GM12872 (cell line): ENCODE measurements around the gene C1QTNF9B.

Source experiments
- TF ChIP-seq, protein P1 (sequence below): IDR thresholded peaks from 3 replicates; pipeline ENCODE4 v1.5.1; 2011; ENCODE audit warnings: low read depth, mild to moderate bottlenecking, low read length, moderate library complexity; ENCODE audit not compliant: insufficient read depth

Gene C1QTNF9B

DNA sequence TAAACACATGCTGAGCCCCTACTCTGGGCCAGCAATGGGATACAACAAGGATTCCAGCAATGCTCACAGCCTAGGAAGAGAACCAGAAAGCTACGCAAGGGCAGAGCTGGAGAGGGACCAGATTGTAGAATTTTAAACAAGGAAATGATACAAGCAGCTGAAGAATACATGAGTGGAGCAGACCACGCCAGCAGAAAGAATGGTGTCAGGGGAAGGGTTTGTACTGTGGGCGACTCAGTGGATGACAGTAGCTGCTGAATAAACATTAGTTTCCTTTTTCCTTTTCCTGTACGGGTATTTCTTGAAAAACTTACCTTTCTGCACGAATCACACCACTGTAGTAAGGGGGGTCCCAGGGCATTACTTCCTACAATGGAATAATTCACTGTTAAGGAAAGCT lies 38.8 kb downstream of the C1QTNF9B start:
- TF ChIP-seq, protein P1, sequence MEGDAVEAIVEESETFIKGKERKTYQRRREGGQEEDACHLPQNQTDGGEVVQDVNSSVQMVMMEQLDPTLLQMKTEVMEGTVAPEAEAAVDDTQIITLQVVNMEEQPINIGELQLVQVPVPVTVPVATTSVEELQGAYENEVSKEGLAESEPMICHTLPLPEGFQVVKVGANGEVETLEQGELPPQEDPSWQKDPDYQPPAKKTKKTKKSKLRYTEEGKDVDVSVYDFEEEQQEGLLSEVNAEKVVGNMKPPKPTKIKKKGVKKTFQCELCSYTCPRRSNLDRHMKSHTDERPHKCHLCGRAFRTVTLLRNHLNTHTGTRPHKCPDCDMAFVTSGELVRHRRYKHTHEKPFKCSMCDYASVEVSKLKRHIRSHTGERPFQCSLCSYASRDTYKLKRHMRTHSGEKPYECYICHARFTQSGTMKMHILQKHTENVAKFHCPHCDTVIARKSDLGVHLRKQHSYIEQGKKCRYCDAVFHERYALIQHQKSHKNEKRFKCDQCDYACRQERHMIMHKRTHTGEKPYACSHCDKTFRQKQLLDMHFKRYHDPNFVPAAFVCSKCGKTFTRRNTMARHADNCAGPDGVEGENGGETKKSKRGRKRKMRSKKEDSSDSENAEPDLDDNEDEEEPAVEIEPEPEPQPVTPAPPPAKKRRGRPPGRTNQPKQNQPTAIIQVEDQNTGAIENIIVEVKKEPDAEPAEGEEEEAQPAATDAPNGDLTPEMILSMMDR, result no peak

DNA sequence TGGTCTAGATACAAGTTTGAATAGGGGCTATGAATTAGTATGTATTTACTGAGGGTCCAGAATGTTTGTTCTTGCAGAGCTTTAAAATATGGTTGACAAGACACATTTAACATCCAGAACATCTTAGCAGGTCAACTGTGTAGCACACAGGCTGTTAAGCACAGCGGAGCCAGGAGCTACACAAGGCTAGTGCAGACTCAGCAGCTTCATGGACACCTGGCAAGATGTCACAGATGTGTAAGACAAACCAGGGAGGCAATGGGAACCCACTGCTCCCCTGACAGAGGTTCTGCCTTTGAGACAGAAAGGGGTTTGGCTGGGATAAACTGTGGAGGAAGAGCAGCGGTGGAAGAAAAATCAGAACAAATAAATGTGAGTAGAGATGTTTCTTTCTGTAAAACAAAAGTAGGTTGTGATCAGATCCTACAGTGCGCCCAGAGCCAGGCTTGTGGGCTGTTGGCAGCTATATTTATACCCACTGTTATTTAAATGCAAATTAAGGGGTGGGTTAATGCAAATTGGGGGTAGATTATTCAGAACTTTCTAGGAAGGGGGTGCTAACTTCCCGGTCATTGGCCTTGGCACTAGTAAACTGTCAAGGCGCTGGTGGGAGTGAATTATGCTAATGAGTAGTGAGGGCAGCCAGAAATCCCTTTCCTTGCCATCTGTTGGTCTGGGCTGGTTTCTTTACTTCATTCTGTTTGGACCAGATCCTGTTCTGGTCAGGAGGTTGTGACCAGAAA lies 41.1 kb downstream of the C1QTNF9B start:
- TF ChIP-seq, protein P1, result no peak

DNA sequence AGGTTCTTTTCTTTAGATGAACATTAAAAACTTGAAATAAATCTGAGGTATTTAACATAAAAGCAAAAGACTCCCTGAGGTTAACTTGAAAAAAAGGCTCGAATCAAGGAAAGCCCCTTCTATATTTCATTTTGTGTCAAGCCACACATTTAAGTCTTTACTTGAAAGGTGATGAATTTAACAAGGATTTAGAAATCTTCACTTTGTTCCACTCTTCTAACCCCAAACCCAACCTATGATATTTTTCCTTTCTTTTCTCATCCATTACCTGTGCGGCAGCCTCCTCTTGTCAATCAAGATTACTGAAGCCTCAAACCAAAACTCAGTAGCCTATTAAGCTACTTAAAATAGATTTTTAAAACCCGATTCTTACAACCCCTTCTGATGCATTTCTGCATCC lies 41.9 kb downstream of the C1QTNF9B start:
- TF ChIP-seq, protein P1, result no peak

DNA sequence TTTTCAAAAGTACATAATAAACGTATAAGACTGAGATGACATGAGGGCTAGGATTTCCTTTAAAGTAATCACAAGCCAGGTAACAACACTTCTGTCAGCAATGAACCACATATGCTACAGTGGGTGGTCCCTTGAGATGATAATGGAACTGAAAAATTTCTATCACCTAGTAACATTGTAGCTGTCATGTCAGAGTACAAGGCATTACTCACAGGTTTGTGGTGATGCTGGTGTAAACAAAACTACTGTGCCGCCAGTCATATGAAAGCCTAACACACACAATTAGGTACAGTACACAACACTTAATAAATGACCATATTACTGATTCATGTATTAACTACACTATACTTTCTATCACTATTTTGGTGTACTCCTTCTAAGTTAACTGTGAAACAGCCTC lies 45.0 kb downstream of the C1QTNF9B start:
- TF ChIP-seq, protein P1, result no peak

DNA sequence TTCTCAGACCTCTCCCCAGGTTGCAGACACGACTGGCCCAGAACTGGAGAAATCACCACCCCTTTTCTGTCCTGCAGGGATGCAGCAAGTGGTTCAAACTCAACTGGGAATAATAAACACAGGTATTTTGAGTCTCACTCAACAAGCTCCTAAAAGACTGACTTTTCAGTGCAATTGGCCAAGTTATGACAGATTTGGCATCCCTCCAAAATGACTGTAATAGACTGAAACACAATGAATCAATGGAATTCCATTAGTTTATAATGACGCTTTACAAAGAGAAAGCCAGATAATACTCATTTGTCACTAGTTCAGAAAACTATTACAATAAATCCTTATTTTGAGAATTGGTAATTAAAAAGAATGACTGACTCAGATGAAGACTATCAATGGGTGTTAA lies 46.2 kb downstream of the C1QTNF9B start:
- TF ChIP-seq, protein P1, result no peak

DNA sequence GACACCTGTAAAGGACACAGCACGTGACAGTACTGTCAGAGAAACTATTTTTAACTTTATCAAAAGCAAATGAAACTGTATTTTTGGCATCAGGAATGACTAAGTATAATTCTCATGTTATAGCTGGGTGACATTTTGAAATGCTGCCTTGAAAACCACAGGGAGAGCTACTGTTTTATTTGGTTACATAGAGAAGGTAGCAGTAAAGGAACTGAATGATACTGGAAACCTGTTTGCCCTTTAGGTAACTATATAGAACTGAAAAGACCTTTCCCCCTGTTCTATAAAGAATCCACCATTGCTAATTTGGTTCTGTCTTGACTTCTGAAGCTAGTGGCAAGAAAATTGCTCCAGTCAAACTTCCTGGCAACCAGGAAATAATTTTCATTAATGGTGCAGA lies 47.2 kb downstream of the C1QTNF9B start:
- TF ChIP-seq, protein P1, result no peak

DNA sequence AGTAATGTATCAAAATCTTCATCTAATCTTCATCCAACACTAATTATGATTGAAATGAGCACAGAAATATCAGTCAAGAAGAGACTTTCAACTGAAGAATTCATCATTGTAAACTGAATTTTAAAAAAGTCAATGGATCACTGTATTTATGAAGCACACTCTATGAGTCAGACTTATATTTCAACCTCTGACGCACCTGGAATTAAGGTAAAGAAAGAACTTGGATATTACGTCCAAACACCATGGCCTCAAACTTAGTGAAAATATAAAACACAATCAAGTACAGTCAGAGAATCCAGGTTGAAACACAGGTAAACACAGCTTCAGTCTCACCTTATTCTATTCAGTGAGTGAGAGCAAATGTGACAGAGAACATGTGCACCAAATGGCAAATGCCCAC lies 47.6 kb downstream of the C1QTNF9B start:
- TF ChIP-seq, protein P1, result no peak

DNA sequence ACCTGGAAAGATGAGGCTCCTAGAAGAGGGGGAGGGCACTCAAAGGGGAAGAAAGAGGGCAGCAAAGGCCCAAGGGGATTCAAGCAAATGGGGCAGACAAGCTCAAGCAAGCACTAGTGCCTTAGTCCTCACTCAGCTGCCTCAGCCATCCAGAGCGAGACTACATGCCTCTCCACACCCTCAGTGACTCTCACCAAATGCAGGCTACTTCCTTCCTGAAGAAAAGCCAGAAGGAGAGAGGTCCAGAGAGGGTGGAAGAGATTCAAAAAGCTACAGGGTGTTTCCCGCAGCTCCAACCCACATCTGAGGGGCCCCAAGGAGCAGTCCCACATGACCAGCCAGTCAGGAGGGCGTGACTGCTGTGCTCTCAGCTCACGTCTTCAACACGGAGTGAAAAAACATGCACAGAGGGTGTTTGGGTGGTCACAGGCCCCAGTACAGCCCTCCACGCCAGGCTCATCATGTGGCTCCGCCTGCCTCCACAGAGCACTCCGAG lies 48.6 kb downstream of the C1QTNF9B start:
- TF ChIP-seq, protein P1, result no peak
